Lower lobe of right lung (tissue), 2 donors: ENCODE measurements around the gene CATSPERD. TPM values are rescaled to one million over a fixed set of nuclear protein-coding genes. Genes with fewer than 3 reads are reported as not detected.
A peak's percentile ranks its signal among the peaks of the same experiment; 100 is the strongest.

Experiments
- ATAC-seq, 2 donors: fragments of 200-7000 bp; cut with Tn5 transposase; one replicate each; pipeline ENCODE4 v1.9.1; 2020 to 2022; ENCODE audit warnings: mild to moderate bottlenecking in 2 of 2, moderate library complexity in 2 of 2
- DNase-seq: peaks from one replicate; pipeline ENCODE4 v3.0.0-alpha.2; 2020
- H3K27ac ChIP-seq: fragments of 200-600 bp; one replicate; pipeline ENCODE4 v1.8.0; 2022
- H3K27me3 ChIP-seq: fragments of 200-600 bp; one replicate; pipeline ENCODE4 v1.8.0; 2022; ENCODE audit warnings: low read depth
- H3K36me3 ChIP-seq: fragments of 200-600 bp; one replicate; pipeline ENCODE4 v1.8.0; 2022; ENCODE audit warnings: mild to moderate bottlenecking
- H3K4me1 ChIP-seq: fragments of 200-600 bp; one replicate; pipeline ENCODE4 v1.8.0; 2022
- H3K4me3 ChIP-seq: fragments of 200-600 bp; one replicate; pipeline ENCODE4 v1.8.0; 2022; ENCODE audit warnings: mild to moderate bottlenecking
- H3K9me3 ChIP-seq: fragments of 200-600 bp; one replicate; pipeline ENCODE4 v1.8.0; 2022
- intact Hi-C: fragments of 100-400 bp; cut with DNase I; formaldehyde crosslinking; loops from one replicate; pipeline ENCODE4 v1.11.0; 2022
- total RNA-seq: library from RNA; stranded (reverse); fragmentation: NEBNext Ultra II Directional; extraction: Animal tissue kit (Norgen Biotek cat#: 25700); gene quantifications from one replicate; pipeline ENCODE4 v1.2.1, GENCODE V29; 2021
- TF ChIP-seq, protein P1 (sequence below): fragments of 200-600 bp; IDR thresholded peaks from one replicate; pipeline ENCODE4 v1.8.0; 2022; ENCODE audit warnings: antibody characterized with exemption, mild to moderate bottlenecking
- donor health status: DM: no; HTN: yes; CAD: no; lungs with severe emphysema.

CATSPERD gene
- total RNA-seq, 1 donor from 2014 or later = 6.4 TPM

DNA sequence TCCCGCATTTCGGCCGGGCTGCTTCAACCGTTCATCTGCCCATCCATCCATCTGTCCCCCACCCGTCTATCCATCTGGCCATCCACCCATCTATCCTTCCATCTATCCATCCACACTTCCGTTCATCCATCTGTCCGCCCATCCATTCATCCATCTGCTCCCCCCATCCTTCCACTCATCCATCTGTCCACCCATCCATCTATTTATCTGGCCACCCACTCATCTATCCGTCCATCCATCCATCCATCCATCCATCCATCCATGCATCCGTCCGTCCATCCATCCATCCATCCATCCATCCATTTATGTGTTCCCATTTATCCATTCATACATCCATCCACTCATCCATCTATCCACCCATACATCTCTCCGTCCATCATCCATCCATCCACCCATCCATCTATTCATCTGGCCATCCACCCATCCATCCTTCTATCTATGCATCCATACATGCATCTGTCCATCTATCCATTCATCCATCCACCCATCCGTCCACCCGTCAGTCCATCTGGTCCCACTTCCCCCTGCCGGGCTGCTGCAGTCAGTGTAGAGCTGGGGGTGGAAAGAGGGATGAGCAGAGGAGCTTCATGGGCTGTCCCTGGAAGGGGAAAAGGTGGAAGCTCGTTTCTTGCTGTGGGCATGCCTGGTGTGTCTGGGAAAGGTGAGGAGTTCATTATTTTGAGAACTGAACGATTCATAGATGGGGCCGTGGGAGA, 38.9 kb upstream of the CATSPERD start:
- intact Hi-C loops = no loop called here
- H3K4me3 ChIP-seq = peak overlapping the region; percentile 96
- DNase-seq (no peak), ATAC-seq (no peak)
- H3K27me3 ChIP-seq = no peaks in the 10 kb centered on the region
- TF ChIP-seq, protein P1, sequence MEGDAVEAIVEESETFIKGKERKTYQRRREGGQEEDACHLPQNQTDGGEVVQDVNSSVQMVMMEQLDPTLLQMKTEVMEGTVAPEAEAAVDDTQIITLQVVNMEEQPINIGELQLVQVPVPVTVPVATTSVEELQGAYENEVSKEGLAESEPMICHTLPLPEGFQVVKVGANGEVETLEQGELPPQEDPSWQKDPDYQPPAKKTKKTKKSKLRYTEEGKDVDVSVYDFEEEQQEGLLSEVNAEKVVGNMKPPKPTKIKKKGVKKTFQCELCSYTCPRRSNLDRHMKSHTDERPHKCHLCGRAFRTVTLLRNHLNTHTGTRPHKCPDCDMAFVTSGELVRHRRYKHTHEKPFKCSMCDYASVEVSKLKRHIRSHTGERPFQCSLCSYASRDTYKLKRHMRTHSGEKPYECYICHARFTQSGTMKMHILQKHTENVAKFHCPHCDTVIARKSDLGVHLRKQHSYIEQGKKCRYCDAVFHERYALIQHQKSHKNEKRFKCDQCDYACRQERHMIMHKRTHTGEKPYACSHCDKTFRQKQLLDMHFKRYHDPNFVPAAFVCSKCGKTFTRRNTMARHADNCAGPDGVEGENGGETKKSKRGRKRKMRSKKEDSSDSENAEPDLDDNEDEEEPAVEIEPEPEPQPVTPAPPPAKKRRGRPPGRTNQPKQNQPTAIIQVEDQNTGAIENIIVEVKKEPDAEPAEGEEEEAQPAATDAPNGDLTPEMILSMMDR = no peak
- no peak overlapping the region for H3K27ac ChIP-seq
- H3K9me3 ChIP-seq = no peaks in the 10 kb centered on the region
- peaks cover 17% of the 10 kb centered on the region for H3K36me3 ChIP-seq
- peaks cover 19% of the 10 kb centered on the region for H3K4me1 ChIP-seq

DNA sequence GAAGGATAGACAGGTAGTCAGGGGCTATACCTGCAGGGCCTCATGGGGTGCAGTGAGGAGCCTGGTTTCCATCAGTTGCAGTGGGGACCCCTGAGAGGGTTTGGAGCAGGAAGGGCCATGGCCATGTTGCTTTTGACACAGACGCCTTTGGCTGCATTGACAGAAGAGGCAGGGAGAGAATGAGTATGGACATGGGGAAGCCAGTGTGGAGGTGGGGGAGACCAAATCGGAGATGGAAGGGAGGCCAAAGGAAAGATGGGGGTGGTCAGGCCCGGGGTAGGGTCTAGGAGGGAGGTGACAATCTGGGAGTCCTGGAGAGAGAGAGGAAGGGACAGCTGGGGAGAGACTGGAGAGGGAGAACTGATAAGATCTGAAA, 38.3 kb upstream of the CATSPERD start:
- no peaks in the 10 kb centered on the region for H3K27me3 ChIP-seq
- no peak overlapping the region for H3K27ac ChIP-seq
- H3K4me1 ChIP-seq = peaks cover 19% of the 10 kb centered on the region
- TF ChIP-seq, protein P1 = no peak
- peaks cover 17% of the 10 kb centered on the region for H3K36me3 ChIP-seq
- no peak overlapping the region for H3K4me3 ChIP-seq
- intact Hi-C loops = no loop called here
- no peaks in the 10 kb centered on the region for H3K9me3 ChIP-seq
- no peak for ATAC-seq
- DNase-seq = no peak

DNA sequence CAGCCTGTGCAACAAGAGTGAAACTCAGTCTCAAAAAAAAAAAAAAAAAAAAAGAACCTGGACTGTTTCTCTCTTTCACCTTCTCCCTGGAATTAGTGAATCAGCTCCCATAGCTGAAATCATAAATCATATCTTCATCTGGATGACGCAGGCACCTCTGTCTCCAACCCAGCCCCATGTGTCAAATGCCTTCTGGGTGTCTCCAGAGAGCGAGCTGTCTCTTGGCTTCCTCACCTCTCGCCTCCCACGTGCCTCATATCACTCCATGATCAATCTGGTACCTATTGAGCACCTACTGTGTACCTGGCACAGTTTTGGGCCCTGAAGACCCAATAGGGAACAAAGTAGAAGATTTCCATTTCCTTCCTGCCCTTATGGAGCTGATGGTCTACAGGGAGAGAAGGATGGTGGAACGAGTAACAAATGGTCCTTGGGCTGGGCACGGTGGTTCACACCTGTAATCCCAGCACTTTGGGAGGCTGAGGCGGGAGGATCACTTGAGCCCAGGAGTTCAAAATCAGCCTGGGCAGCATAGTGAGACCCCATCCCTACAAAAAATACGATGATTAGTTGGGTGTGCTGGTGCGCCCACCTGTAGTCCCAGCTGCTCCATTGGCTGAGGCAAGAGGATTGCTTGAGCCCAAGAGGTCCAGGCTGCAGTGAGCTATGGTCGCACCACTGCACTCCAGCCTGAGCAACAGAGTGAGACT, 37.1 kb upstream of the CATSPERD start:
- H3K27me3 ChIP-seq = no peaks in the 10 kb centered on the region
- TF ChIP-seq, protein P1 = no peak
- peaks cover 5% of the 10 kb centered on the region for H3K36me3 ChIP-seq
- H3K4me3 ChIP-seq = no peak overlapping the region
- no peak for ATAC-seq
- DNase-seq = no peak
- intact Hi-C loops = no loop called here
- H3K27ac ChIP-seq = no peak overlapping the region
- no peaks in the 10 kb centered on the region for H3K9me3 ChIP-seq
- peaks cover 24% of the 10 kb centered on the region for H3K4me1 ChIP-seq

DNA sequence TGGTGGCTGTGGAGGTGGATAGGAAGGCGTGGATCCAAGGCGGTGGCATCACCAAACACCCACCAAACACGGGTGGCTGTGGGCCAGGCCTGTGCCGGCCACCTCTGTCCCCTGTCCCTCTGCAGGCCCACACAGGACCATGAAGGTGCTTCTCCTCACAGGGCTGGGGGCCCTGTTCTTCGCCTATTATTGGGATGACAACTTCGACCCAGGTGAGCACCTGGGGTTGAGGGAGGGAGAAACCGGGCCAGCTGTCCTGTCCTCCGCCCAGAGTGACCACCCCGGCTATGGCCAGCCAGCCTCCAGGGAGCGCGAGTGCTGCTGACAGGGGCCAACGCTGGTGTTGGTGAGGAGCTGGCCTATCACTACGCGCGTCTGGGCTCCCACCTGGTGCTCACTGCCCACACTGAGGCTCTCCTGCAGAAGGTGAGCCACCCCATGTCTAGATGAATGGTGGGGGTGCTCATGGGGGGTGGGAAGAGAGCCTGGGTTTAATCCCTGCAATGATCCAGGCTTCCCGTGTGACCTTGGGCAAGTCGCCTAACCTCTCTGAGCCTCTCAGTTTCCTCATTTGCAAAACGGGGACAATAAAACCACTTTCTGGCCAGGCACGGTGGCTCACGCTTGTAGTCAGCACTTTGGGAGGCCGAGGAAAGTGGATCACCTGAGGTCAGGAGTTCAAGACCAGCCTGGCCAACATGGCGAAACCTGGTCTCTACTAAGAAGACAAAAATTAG, 35.6 kb upstream of the CATSPERD start:
- intact Hi-C loops = no loop called here
- no peaks in the 10 kb centered on the region for H3K9me3 ChIP-seq
- no peaks in the 10 kb centered on the region for H3K27me3 ChIP-seq
- H3K4me3 ChIP-seq = no peak overlapping the region
- TF ChIP-seq, protein P1 = no peak
- ATAC-seq (no peak), DNase-seq (peak; percentile 45)
- H3K4me1 ChIP-seq = peaks cover 12% of the 10 kb centered on the region
- no peak overlapping the region for H3K27ac ChIP-seq
- H3K36me3 ChIP-seq = no peaks in the 10 kb centered on the region

DNA sequence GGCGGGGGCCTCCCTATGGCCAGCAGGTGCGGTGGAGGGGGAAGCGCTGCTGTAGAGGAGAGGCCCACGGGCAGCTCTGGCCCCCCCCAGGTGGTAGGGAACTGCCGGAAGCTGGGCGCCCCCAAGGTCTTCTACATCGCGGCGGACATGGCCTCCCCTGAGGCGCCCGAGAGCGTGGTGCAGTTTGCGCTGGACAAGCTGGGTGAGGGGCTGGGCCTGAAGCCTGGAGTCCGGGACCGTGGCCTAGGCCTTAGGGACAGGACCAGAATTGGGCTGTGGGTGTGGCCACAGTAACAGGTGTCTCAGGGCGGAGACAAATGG, 34.2 kb upstream of the CATSPERD start:
- Histone ChIP-seq H3K27ac (peak overlapping the region; percentile 79), H3K36me3 (no peaks in the 10 kb centered on the region), H3K4me3 (peak overlapping the region; percentile 77), H3K27me3 (no peaks in the 10 kb centered on the region), H3K9me3 (no peaks in the 10 kb centered on the region), H3K4me1 (peaks cover 13% of the 10 kb centered on the region)
- no peak for DNase-seq
- intact Hi-C loops = no loop called here
- no peak for ATAC-seq
- TF ChIP-seq, protein P1 = no peak
